Renal cortical epithelial cell (primary cell): ENCODE data around the gene PSMB1. TPM values are rescaled to one million over a fixed set of nuclear protein-coding genes. Genes with fewer than 3 reads are reported as not detected.
"Not testable (repeated sequence)": the region's sequence is repeated elsewhere in the genome, so short reads cannot be mapped to it uniquely, and the experiment has no call there.

Experiments used
- DNase-seq: peaks from one replicate; pipeline ENCODE4 v3.0.0-alpha.2; 2011; ENCODE audit warnings: low read depth
- total RNA-seq: library from RNA; depleted of rRNA; stranded (reverse); fragments of >200 nt; gene quantifications from 2 replicates; pipeline ENCODE4 v1.2.3, GENCODE V29; 2014

The PSMB1 gene
- total RNA-seq, 1 donor from 2014 or later = 195 TPM

- no peak for DNase-seq
Measured at GRCh38 chr6:170535004-170535403, 18.1 kb downstream of the PSMB1 start.

GRCh38 chr6:170533792-170534191, 19.3 kb downstream of the PSMB1 start:
- DNase-seq = no peak

- no peak for DNase-seq
Measured at GRCh38 chr6:170532867-170533488, 20.1 kb downstream of the PSMB1 start.

GRCh38 chr6:170529839-170530469, 23.2 kb downstream of the PSMB1 start:
- DNase-seq = peak; percentile 55

- DNase-seq = not testable (repeated sequence)
Measured at GRCh38 chr6:170527995-170528394, 25.1 kb downstream of the PSMB1 start.

GRCh38 chr6:170525795-170526194, 27.3 kb downstream of the PSMB1 start:
- no peak for DNase-seq

- no peak for DNase-seq
Measured at GRCh38 chr6:170524172-170524502, 29.0 kb downstream of the PSMB1 start.

GRCh38 chr6:170523256-170524171, 29.6 kb downstream of the PSMB1 start:
- no peak for DNase-seq

GRCh38 chr6:170522565-170523183, 30.4 kb downstream of the PSMB1 start:
- DNase-seq = peak; percentile 4

GRCh38 chr6:170516783-170517616, 36.1 kb downstream of the PSMB1 start:
- DNase-seq = peak; percentile 71

- no peak for DNase-seq
Measured at GRCh38 chr6:170514908-170515307, 38.2 kb downstream of the PSMB1 start.

- no peak for DNase-seq
Measured at GRCh38 chr6:170512249-170512648, 40.9 kb downstream of the PSMB1 start.

GRCh38 chr6:170510631-170511030, 42.5 kb downstream of the PSMB1 start:
- DNase-seq = no peak

GRCh38 chr6:170509723-170510018, 43.4 kb downstream of the PSMB1 start:
- no peak for DNase-seq

GRCh38 chr6:170508892-170509722, 44.0 kb downstream of the PSMB1 start:
- not testable (repeated sequence) for DNase-seq

- DNase-seq = not testable (repeated sequence)
Measured at GRCh38 chr6:170508275-170508674, 44.8 kb downstream of the PSMB1 start.

- DNase-seq = not testable (repeated sequence)
Measured at GRCh38 chr6:170507728-170508127, 45.4 kb downstream of the PSMB1 start.

- no peak for DNase-seq
Measured at GRCh38 chr6:170506446-170506845, 46.7 kb downstream of the PSMB1 start.

GRCh38 chr6:170505306-170505705, 47.8 kb downstream of the PSMB1 start:
- DNase-seq = no peak

GRCh38 chr6:170504479-170504878, 48.6 kb downstream of the PSMB1 start:
- no peak for DNase-seq

GRCh38 chr6:170503414-170503761, 49.7 kb downstream of the PSMB1 start:
- DNase-seq = no peak
